Mucosa of descending colon (tissue), 3 donors: ENCODE results near the gene MYOG. TPM values are rescaled to one million over a fixed set of nuclear protein-coding genes. Genes with fewer than 3 reads are reported as not detected.

ENCODE experiments used
- ATAC-seq: fragments of 200-7000 bp; cut with Tn5 transposase; one replicate; pipeline ENCODE4 v1.9.1; 2020; ENCODE audit warnings: mild to moderate bottlenecking, moderate library complexity
- DNase-seq, 3 donors: peaks; one replicate each; pipeline ENCODE4 v3.0.0-alpha.2; 2020
- H3K36me3 ChIP-seq: fragments of 200-600 bp; one replicate; pipeline ENCODE4 v1.8.0; 2021; ENCODE audit warnings: low read depth, mild to moderate bottlenecking
- H3K4me1 ChIP-seq: fragments of 200-600 bp; one replicate; pipeline ENCODE4 v1.8.0; 2021; ENCODE audit warnings: low read depth, mild to moderate bottlenecking
- H3K4me3 ChIP-seq: fragments of 200-600 bp; one replicate; pipeline ENCODE4 v1.8.0; 2021; ENCODE audit warnings: mild to moderate bottlenecking
- H3K9me3 ChIP-seq: fragments of 200-600 bp; one replicate; pipeline ENCODE4 v1.8.0; 2021; ENCODE audit warnings: mild to moderate bottlenecking
- intact Hi-C, 2 donors: fragments of 100-400 bp; cut with DNase I in 1 of 2; cut with micrococcal nuclease in 1 of 2; formaldehyde crosslinking; loops; one replicate each; pipeline versions ENCODE4 v1.11.0 to v1.11.1; 2022; cut with DNase I, micrococcal nuclease
- total RNA-seq, 3 donors: library from RNA; stranded (reverse); fragmentation: NEBNext Ultra II Directional in 2 of 3; extraction: Animal tissue kit (Norgen Biotek cat#: 25700) in 2 of 3; gene quantifications; one replicate each; pipeline versions ENCODE4 v1.2.1 to v1.2.4, GENCODE V29; 2021 to 2023
- TF ChIP-seq, protein P1 (sequence below): fragments of 200-600 bp; IDR thresholded peaks from one replicate; pipeline ENCODE4 v1.8.0; 2022; ENCODE audit warnings: antibody characterized with exemption, mild to moderate bottlenecking
- donor health status: DM: no; HTN: no; CAD: no; lungs with moderate emphysema.
- donor health status: DM: no; HTN: no; CAD: no.
- donor health status: DM: no; HTN: yes; CAD: no.

MYOG gene
- total RNA-seq, 3 donors from 2014 or later: not detected

DNA sequence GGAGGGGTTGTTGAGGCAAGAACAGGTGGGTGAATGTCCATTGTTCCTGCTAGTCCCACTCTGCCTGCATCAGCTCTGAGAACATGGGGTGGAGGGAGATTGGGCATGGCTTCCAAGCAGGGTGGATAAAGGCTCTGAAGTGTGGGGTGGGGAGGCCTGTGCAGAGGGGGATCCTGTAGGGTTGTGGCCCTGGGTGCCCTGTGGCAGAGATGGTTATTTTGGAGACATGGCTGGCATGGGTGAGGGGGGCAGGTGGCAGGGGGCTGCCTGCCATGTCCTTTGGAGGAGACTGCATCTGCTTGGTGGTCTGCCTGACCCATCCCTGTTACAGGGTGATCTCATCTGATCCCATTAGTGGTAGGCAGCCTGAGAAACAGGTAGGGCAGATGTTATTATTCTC lies 11.2 kb downstream of the MYOG start:
- no peak for DNase-seq
- no peaks in the 10 kb centered on the region for H3K4me1 ChIP-seq
- intact Hi-C loops: no loop called here
- no peaks in the 10 kb centered on the region for H3K9me3 ChIP-seq
- TF ChIP-seq, protein P1, sequence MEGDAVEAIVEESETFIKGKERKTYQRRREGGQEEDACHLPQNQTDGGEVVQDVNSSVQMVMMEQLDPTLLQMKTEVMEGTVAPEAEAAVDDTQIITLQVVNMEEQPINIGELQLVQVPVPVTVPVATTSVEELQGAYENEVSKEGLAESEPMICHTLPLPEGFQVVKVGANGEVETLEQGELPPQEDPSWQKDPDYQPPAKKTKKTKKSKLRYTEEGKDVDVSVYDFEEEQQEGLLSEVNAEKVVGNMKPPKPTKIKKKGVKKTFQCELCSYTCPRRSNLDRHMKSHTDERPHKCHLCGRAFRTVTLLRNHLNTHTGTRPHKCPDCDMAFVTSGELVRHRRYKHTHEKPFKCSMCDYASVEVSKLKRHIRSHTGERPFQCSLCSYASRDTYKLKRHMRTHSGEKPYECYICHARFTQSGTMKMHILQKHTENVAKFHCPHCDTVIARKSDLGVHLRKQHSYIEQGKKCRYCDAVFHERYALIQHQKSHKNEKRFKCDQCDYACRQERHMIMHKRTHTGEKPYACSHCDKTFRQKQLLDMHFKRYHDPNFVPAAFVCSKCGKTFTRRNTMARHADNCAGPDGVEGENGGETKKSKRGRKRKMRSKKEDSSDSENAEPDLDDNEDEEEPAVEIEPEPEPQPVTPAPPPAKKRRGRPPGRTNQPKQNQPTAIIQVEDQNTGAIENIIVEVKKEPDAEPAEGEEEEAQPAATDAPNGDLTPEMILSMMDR: no peak
- no peak overlapping the region for H3K4me3 ChIP-seq
- H3K36me3 ChIP-seq: no peaks in the 10 kb centered on the region
- no peak for ATAC-seq

DNA sequence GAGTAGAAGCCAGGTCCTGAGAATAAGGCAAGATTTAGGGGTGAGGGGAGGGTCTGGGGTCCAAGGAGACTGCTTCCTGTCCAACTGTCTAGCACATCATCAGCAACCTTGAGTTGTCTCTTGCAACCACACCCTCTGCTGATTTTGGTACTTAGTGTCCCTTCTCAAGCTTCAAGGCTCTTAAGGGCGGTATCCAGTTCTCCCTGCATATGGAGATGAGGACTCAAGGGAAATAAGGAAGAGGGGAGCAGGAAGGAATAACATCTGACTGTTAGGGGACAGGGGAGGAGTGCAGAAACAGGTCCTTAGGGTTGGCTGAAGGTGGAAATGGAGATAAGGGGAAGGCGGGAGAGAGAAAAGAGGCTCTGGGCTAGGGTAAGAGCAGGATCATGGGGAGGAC lies 12.3 kb downstream of the MYOG start:
- no peak overlapping the region for H3K4me3 ChIP-seq
- H3K9me3 ChIP-seq: no peaks in the 10 kb centered on the region
- DNase-seq (no peak), ATAC-seq (no peak)
- TF ChIP-seq, protein P1: no peak
- H3K4me1 ChIP-seq: no peaks in the 10 kb centered on the region
- intact Hi-C loops: no loop called here
- H3K36me3 ChIP-seq: no peaks in the 10 kb centered on the region

DNA sequence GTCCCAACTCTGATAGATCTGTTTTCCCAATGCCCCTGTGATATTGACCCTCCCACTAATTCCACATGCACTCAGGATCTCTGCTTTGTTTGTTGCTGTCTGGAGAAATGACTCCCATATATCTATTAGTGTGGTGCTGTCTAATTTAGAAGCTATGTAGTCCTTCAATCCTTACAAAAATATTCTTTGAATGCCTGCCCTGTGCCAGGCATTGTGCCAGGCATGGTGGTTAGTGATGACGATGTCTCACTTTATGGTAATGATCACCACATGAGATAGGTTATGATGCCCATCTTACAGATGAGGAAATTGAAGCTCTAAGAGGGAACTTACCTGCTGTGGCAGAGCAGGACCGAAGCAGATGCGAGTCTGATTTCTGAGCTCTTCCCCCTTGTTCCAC lies 12.9 kb downstream of the MYOG start:
- TF ChIP-seq, protein P1: no peak
- DNase-seq (no peak), ATAC-seq (no peak)
- intact Hi-C loops: no loop called here
- Histone ChIP-seq H3K4me1 (no peaks in the 10 kb centered on the region), H3K4me3 (no peak overlapping the region), H3K36me3 (no peaks in the 10 kb centered on the region), H3K9me3 (no peaks in the 10 kb centered on the region)

DNA sequence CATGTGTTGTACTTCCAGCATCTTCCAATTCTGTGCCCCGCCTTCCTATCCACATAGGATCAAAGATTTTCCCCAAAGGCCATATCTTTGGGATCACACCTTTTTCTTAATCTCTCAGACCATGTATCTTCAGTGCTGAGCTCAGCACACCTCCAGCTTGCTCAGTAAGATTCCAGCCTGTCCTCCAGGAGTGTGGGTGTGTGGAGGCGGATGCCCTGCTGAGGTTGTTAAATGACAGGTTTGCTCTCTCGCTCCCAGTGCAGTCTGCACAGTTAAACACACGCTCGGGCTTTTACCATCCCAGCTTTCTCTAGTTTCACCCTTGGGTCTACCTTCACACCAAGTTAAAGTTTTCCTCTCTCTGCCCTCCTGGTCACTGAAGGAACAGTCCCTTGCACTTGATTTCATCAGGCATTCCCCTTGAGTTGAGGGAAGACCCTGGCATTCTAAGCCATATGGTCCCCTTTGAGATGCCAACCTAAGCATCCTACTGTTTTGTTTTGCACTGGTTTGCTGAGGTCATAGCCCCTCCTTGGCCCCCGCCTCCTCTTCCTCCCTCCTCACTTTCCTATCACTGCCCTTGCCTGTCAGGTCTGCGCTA lies 13.7 kb downstream of the MYOG start:
- H3K4me1 ChIP-seq: no peaks in the 10 kb centered on the region
- TF ChIP-seq, protein P1: no peak
- no peaks in the 10 kb centered on the region for H3K9me3 ChIP-seq
- H3K4me3 ChIP-seq: no peak overlapping the region
- intact Hi-C loops: no loop called here
- DNase-seq: no peak
- no peak for ATAC-seq
- no peaks in the 10 kb centered on the region for H3K36me3 ChIP-seq

DNA sequence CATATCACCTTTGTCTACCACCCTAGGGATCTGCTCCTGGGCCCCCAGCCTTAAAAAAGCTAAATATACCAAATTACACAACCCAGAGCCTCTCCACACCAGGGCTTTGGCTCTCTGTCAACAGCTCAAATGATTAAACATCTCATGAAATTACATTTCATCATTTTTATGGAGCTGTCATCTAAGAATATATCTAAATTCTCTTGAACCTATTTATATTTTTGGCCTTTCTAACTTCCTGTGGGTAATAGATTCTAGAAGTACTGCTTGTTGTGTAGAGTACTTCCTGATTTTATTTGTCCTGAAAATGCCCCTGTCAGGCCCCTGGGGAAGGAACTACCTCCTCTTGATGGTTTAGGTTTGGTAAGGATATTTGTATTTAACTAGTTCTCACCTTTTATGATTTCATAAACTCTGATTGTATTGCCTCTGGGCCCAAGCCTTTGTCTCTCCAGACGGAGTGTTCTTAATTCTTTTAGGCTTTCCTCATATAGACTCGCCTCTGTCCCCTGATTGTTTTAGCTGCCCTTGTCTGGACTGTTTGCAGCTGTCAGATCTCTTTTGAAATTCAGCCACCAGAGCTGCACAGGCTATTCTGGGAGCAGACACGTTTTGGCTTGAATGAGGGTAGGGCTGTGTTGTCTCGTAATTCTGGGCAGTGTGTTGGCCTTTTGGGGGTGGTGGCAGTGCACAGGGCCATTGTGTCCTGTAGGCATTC lies 16.6 kb downstream of the MYOG start:
- Histone ChIP-seq H3K9me3 (no peaks in the 10 kb centered on the region), H3K4me3 (no peak overlapping the region), H3K36me3 (no peaks in the 10 kb centered on the region), H3K4me1 (no peaks in the 10 kb centered on the region)
- DNase-seq (no peak), ATAC-seq (peak; percentile 16)
- TF ChIP-seq, protein P1: no peak
- intact Hi-C loops: no loop called here
